Bronchial epithelial cell (primary cell): ENCODE results near the gene CRTC3. TPM values are rescaled to one million over a fixed set of nuclear protein-coding genes. Genes with fewer than 3 reads are reported as not detected.

Experiments used
- DNase-seq: peaks from one replicate; pipeline ENCODE4 v3.0.0-alpha.2; 2010; ENCODE audit warnings: low read depth
- FAIRE-seq: peaks from 2 replicates; lab custom pipeline; 2011; peaks lifted over from hg19 to GRCh38; lab: Jason Lieb, UNC
- H3K27me3 ChIP-seq: 2 replicates; pipeline ENCODE4 v1.5.1; 2011; ENCODE audit warnings: low read length; ENCODE audit not compliant: control insufficient read depth, insufficient read depth
- H3K36me3 ChIP-seq: 2 replicates; pipeline ENCODE4 v1.5.1; 2011; ENCODE audit warnings: low read length; ENCODE audit not compliant: control insufficient read depth, insufficient read depth
- H3K4me3 ChIP-seq: 2 replicates; pipeline ENCODE4 v1.5.1; 2011; ENCODE audit warnings: mild to moderate bottlenecking, low read depth, low read length, control low read depth
- CTCF ChIP-seq: IDR thresholded peaks from 2 replicates; pipeline ENCODE4 v1.5.1; 2011; ENCODE audit warnings: mild to moderate bottlenecking, moderate library complexity, low read length, control low read depth, inconsistent platforms; ENCODE audit not compliant: insufficient read depth, severe bottlenecking
- total RNA-seq: library from RNA; depleted of rRNA; stranded (reverse); fragments of >200 nt; gene quantifications from 2 replicates; pipeline ENCODE4 v1.2.1, GENCODE V29; 2014

Gene CRTC3
- total RNA-seq, 1 donor from 2014 or later, result 5.8 TPM

GRCh38 chr15:90583471-90584252, 53.9 kb downstream of the CRTC3 start:
- no peak overlapping the region for H3K4me3 ChIP-seq
- DNase-seq (no peak), FAIRE-seq (no peak)
- no peaks in the 10 kb centered on the region for H3K27me3 ChIP-seq
- no peak for TF ChIP-seq CTCF
- H3K36me3 ChIP-seq, result no peaks in the 10 kb centered on the region

GRCh38 chr15:90584841-90585240, 55.1 kb downstream of the CRTC3 start:
- no peak for TF ChIP-seq CTCF
- Histone ChIP-seq H3K36me3 (no peaks in the 10 kb centered on the region), H3K4me3 (no peak overlapping the region), H3K27me3 (no peaks in the 10 kb centered on the region)
- DNase-seq, result no peak
- FAIRE-seq, result no peak

GRCh38 chr15:90585863-90586262, 56.1 kb downstream of the CRTC3 start:
- no peak for FAIRE-seq
- Histone ChIP-seq H3K36me3 (no peaks in the 10 kb centered on the region), H3K27me3 (no peaks in the 10 kb centered on the region), H3K4me3 (no peak overlapping the region)
- DNase-seq, result no peak
- TF ChIP-seq CTCF, result no peak

- Histone ChIP-seq H3K4me3 (no peak overlapping the region), H3K36me3 (no peaks in the 10 kb centered on the region), H3K27me3 (no peaks in the 10 kb centered on the region)
- TF ChIP-seq CTCF, result no peak
- FAIRE-seq, result no peak
- DNase-seq, result no peak
Observed at GRCh38 chr15:90586948-90587347, 57.2 kb downstream of the CRTC3 start.

- no peaks in the 10 kb centered on the region for H3K36me3 ChIP-seq
- H3K27me3 ChIP-seq, result no peaks in the 10 kb centered on the region
- no peak overlapping the region for H3K4me3 ChIP-seq
- DNase-seq (no peak), FAIRE-seq (no peak)
- no peak for TF ChIP-seq CTCF
Observed at GRCh38 chr15:90588427-90588826, 58.7 kb downstream of the CRTC3 start.

GRCh38 chr15:90591524-90591923, 61.8 kb downstream of the CRTC3 start:
- Histone ChIP-seq H3K36me3 (no peaks in the 10 kb centered on the region), H3K27me3 (no peaks in the 10 kb centered on the region), H3K4me3 (no peak overlapping the region)
- FAIRE-seq (no peak), DNase-seq (no peak)
- TF ChIP-seq CTCF, result no peak
